Stimulated activated CD8-positive, alpha-beta memory T cell treated with anti-CD3 and anti-CD28 coated beads, Interleukin-12 subunit alpha, Interleukin-12 subunit beta, amount 100 ng/mL, for 24 hours (primary cell): ENCODE data around the gene AKT2.
"Not testable (repeated sequence)": the region's sequence is repeated elsewhere in the genome, so short reads cannot be mapped to it uniquely, and the experiment has no call there.

Experiments
- DNase-seq: peaks from one replicate; pipeline ENCODE4 v3.0.0-alpha.2; 2020; ENCODE audit errors: extremely low read depth

The AKT2 gene

DNA sequence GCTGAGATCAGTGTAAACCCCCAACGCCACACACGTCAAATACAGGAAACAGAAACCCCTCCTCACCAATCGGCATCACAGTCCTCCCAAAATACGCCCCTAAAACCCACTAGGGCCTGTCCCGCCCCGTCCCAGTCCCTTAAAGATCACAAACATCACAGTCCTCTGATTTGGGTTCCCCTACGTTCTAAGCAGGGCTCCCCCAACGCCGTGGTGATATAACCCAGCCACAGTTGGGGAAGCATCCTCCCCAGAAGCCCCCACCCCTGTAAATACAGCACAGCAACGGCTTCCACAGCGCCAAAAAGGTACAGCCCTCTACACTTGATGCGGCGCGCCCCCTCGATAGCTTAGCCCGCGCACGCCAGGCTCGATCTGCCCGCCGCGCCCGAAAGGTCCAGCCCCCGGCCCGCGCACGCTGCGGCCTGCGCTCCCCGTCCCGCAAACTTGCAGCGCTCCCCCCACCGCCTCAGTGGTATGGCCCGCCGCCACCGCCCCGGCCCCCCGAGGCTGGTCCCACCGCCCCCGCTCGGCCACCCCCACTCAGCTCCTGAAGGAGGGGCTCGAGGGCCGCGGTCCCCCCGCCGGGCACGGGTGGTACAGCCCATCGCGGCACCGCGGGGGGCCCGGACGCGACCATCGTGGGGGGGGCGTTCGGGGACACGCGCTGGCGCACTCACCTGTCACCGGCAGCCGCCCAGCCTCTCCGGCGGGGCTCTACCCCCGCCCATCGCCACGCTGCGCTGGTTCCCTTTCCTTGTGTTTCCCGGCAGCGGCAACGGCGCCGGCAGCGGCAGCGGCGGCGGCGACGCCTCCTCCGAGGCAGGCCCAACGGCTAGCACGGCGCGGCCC is at the start of gene AKT2:
Gene AKT2, minus strand, starts transcription at position 845 of the 852 bp plus-strand sequence. CDS start 20,078 bp downstream, outside the sequence.
- DNase-seq: peak; percentile 47

- not testable (repeated sequence) for DNase-seq
Observed at GRCh38 chr19:40333083-40333482, 47.9 kb upstream of the AKT2 start.

GRCh38 chr19:40332669-40333068 is 47.5 kb upstream of the AKT2 start:
- no peak for DNase-seq

GRCh38 chr19:40331052-40331451 is 45.9 kb upstream of the AKT2 start:
- no peak for DNase-seq

DNA sequence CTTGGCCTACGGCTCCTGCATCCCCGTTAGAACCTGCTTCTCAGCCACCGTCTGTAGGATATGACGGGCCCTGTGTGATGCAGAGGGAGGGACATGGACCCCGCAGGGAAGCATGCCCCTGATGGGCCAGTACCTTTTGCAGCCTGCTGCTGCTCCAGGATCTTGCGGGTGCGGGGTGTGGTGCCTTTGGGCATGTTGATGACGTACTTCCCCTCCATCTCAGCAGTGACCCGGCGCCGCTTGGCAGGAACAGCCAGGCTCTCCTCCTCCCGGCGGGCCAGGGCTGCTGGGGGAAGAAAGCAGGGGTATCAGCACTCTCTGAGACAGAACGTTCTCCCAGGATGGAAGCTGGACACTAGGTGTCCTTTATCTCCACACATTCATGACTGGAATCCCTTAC is 41.1 kb upstream of the AKT2 start:
- no peak for DNase-seq

DNA sequence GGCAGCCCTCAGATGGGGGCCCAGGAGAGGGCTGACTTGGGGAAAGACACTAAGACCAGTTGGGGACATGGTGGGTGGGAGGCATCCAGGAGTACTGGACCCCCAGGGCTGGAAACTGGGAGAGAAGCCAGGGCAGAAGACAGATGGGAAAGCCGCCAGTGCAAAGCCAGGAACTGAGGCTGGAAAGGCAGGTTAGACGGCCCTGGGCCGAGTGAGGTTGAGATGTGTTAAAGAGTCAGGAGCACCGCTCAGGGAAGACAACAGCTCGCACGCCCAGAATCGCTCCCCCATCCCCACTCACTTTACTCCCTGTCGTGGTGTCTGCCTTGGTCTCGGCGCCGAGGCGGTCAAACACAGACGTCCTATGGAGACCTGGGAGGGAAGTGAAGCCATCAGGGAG is 38.6 kb upstream of the AKT2 start:
- no peak for DNase-seq

- DNase-seq: no peak
Observed at GRCh38 chr19:40322951-40323615, 37.9 kb upstream of the AKT2 start.

GRCh38 chr19:40322271-40322610 is 37.1 kb upstream of the AKT2 start:
- no peak for DNase-seq

GRCh38 chr19:40321566-40322270 is 36.6 kb upstream of the AKT2 start:
- no peak for DNase-seq

DNA sequence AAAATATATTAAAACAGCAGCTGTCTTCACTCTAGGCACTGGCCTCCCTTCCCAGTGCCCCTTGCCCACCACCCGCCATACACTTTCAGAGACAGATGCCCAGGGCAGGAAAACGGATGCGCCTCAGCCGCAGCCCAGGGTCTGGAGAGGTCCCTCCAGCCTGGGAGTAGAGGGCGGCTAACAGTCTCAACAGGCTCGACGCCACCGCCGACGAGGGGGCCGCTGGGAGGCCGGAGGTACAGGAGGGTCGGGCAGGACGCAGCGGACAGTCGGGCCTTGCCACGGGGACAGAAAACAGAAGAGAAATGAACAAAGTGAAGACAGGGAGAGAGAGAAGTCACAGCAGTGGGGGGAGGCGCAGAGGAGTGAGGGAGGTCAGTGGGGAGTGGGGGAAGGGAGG is 35.9 kb upstream of the AKT2 start:
- no peak for DNase-seq

DNA sequence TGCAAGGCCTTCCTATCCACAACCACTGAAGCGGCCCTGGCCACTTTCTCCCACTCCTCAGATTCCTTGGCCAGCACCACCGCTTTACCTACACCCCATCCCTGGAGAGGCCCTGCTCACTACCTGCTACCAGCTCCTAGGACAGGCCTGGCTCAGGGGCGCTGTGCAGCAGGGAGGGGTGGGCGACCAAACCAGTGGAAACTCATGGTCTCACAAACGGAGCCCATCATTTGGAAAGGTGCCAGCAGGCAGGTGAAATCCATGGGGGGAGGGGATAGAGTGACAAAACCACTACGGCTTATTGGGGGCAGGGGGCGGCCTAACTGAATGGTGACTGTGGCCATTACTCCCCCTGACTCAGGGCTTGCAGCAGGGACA is 35.4 kb upstream of the AKT2 start:
- no peak for DNase-seq

DNA sequence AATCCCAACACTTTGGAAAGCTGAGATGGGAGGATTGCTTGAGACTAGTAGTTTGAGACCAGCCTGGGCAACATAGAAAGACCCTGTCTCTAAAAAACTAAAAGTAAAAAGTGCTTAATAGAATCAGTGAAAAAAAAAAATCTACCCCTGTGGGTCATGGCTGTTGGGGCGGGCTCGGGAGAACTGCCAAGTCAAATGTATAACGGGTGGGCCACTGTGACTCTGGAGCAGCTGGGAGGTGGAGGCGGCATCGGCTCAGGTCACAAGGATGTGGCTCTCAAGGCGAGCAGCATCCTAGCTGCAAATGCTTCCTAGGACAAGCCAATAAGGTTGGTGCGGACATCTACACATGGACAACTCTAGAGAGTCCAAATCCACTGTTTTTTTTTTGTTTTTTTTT is 32.2 kb upstream of the AKT2 start:
- DNase-seq: no peak

DNA sequence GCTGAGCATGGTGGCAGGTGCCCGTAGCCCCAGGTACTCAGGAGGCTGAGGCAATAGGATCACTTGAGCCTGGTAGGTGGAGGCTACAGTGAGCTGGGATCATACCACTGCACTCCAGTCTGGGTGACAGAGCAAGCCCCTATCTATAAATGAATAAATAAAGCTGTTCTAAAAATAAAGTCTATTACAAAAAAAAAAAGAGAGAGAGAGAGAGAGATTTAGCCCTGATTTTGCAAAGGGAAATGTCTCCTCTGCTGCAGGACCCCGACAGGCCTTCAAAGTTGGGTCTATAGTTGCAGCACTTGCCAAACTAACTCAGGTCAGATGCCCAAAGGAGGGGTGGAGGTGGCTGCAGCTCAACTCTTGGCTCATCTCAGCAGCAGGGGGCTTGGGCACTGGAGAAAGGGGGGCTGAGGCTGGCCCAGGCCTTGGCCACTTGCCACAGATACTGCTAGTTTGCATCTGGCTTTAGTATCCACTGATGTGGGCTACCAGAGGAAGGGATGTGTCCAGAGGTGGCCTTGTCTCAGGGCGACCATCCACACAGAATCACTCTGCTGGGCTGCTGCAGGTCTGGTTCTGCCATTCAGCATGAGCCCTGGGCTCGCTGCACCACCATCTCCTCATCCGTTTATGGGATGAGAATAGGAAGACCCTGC is 30.8 kb upstream of the AKT2 start:
- DNase-seq: no peak

DNA sequence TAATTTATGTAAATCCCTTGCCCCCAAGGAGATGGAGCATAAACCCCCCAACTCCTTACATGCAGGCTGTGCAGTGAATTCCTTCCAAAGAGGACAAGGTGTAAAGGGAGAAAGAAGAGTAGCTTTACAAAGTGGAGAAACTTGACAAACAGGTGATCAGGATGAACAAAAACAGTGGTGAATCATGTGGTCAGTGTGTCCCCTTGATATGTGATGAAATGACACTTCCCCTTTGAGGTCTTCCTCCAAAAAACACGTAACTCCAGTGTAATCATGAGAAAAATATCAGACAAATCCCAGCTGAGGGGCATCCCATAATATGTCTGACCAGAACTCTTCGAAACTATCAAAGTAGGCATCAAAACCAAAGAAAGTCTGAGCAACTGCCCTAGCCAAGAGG is 29.5 kb upstream of the AKT2 start:
- DNase-seq: no peak

GRCh38 chr19:40313229-40313983 is 28.3 kb upstream of the AKT2 start:
- no peak for DNase-seq

- DNase-seq: no peak
Observed at GRCh38 chr19:40312533-40312932, 27.4 kb upstream of the AKT2 start.

- DNase-seq: no peak
Observed at GRCh38 chr19:40309666-40310065, 24.5 kb upstream of the AKT2 start.

- peak; percentile 27 for DNase-seq
Observed at GRCh38 chr19:40305403-40305802, 20.3 kb upstream of the AKT2 start.

- no peak for DNase-seq
Observed at GRCh38 chr19:40304306-40304705, 19.2 kb upstream of the AKT2 start.

DNA sequence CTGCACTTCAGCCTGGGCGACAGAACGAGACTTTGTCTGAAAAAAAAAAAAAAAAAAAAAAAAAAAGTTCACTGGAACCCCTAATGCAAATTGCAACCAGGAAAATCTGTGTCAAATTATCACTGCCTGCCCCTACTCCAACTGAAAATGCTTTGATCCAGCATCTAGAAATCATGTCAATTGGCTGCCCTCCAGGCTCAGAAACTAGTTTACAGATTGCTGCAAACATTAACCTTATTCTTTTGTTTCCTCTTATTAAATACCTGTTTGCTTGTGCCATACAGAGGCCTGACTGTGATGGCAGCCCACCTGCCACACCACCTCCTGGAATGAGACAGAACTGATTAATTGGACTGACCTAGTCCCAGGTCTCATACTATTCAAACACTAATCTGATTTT is 18.6 kb upstream of the AKT2 start:
- DNase-seq: no peak

GRCh38 chr19:40302224-40303011 is 17.3 kb upstream of the AKT2 start:
- DNase-seq: no peak
